ENCODE data around the gene ST6GALNAC4. TPM values are rescaled to one million over a fixed set of nuclear protein-coding genes. Genes with fewer than 3 reads are reported as not detected.
A peak's percentile ranks its signal among the peaks of the same experiment; 100 is the strongest.
"Not testable (repeated sequence)": the region's sequence is repeated elsewhere in the genome, so short reads cannot be mapped to it uniquely, and the experiment has no call there.

Gene ST6GALNAC4
- total RNA-seq, 1 donor: 33.7 TPM

DNA sequence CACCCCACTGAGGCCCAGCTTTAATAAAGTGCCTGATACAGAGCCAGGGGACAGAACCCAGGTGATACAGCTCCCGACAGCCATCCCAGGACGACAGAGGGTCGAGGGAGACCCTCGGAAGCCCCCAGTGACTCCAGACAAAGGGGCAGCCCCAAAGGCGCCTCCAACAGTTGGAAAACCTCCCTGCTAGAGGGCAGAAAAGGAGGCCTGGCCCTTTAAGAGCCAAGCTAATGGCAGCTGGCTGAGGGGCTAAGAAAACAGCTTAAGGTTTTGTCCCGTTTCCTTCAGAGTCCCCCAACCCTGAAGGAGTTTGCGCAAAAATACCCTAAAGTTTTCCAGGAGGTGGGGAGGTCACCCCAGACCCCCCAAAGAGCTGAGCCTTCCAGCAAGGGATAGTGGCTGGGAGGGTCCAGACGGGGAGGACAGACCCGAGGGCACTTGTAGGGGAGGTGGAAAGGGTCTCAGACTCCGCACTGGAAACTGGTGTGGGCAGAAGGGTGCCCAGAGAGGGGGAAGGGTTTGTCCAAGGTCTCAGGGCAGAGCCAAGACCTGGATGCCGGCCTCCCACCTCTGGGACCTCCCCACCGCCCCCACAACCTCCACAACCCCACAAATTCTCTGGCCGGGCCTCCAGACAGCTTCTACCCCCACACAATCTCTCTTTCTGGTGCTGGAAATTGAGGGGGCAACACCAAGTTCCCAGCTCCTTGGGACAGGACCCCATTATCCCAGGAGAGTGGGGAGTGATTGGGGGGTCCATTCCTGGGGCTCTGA is 31.1 kb downstream of the ST6GALNAC4 start:
- Histone ChIP-seq H3K79me2 (ENCODE audit: insufficient read depth, low read length) (no peaks in the 10 kb centered on the region), H3K9me3 (ENCODE audit: low read depth, low read length) (no peaks in the 10 kb centered on the region), H2AFZ (ENCODE audit: low read length) (no peak overlapping the region), H3K27me3 (ENCODE audit: insufficient read depth, low read length) (no peaks in the 10 kb centered on the region), H3K4me3 (ENCODE audit: insufficient read depth, low read length) (no peak overlapping the region), H4K20me1 (ENCODE audit: insufficient read depth, low read length) (peaks cover 19% of the 10 kb centered on the region), H3K4me1 (ENCODE audit: insufficient read depth, low read length) (no peaks in the 10 kb centered on the region), H3K4me2 (ENCODE audit: insufficient read depth, low read length) (no peak overlapping the region), H3K36me3 (ENCODE audit: insufficient read depth, low read length) (peaks cover 47% of the 10 kb centered on the region), H3K27ac (ENCODE audit: low read depth, low read length) (no peak overlapping the region)
- DNase-seq (ENCODE audit: insufficient read length, low spot score, missing footprints): peak; percentile 14
- TF ChIP-seq, protein P1, sequence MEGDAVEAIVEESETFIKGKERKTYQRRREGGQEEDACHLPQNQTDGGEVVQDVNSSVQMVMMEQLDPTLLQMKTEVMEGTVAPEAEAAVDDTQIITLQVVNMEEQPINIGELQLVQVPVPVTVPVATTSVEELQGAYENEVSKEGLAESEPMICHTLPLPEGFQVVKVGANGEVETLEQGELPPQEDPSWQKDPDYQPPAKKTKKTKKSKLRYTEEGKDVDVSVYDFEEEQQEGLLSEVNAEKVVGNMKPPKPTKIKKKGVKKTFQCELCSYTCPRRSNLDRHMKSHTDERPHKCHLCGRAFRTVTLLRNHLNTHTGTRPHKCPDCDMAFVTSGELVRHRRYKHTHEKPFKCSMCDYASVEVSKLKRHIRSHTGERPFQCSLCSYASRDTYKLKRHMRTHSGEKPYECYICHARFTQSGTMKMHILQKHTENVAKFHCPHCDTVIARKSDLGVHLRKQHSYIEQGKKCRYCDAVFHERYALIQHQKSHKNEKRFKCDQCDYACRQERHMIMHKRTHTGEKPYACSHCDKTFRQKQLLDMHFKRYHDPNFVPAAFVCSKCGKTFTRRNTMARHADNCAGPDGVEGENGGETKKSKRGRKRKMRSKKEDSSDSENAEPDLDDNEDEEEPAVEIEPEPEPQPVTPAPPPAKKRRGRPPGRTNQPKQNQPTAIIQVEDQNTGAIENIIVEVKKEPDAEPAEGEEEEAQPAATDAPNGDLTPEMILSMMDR (IDR thresholded peaks at IDR 0.05; ENCODE audit: extremely low read depth, low read depth, low read length): no peak

DNA sequence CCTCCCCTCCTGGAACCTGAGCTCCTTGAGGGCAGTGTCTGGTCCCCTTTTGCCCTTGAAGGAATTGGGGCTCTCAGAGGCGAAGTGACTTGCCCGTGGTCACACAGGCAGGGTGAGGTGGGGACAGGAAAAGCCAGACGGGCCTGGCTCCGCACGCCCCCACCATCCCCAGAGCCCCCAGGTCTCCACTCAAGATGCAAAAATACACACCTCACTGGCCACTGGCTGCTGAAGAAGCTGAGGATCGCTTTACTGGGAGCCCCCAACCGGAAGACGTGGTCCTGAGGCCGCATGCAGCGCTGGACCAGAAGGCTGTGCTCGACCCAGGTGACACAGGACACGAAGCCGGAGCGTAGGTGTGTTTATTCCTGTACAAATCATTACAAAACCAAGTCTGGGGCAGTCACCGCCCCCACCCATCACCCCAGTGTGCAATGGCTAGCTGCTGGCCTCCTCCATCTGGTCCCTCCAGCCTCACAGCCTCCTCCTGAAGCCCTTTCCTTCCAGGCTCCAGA is 31.8 kb downstream of the ST6GALNAC4 start:
- no peaks in the 10 kb centered on the region for H3K9me3 ChIP-seq (ENCODE audit: low read depth, low read length)
- H4K20me1 ChIP-seq (ENCODE audit: insufficient read depth, low read length): peaks cover 19% of the 10 kb centered on the region
- TF ChIP-seq, protein P1 (IDR thresholded peaks at IDR 0.05; ENCODE audit: extremely low read depth, low read depth, low read length): no peak
- DNase-seq (ENCODE audit: insufficient read length, low spot score, missing footprints): peak; percentile 49
- H3K36me3 ChIP-seq (ENCODE audit: insufficient read depth, low read length): peaks cover 40% of the 10 kb centered on the region
- no peak overlapping the region for H3K27ac ChIP-seq (ENCODE audit: low read depth, low read length)
- no peak overlapping the region for H2AFZ ChIP-seq (ENCODE audit: low read length)
- H3K27me3 ChIP-seq (ENCODE audit: insufficient read depth, low read length): no peaks in the 10 kb centered on the region
- H3K4me1 ChIP-seq (ENCODE audit: insufficient read depth, low read length): no peaks in the 10 kb centered on the region
- H3K4me3 ChIP-seq (ENCODE audit: insufficient read depth, low read length): no peak overlapping the region
- no peak overlapping the region for H3K4me2 ChIP-seq (ENCODE audit: insufficient read depth, low read length)
- no peaks in the 10 kb centered on the region for H3K79me2 ChIP-seq (ENCODE audit: insufficient read depth, low read length)

DNA sequence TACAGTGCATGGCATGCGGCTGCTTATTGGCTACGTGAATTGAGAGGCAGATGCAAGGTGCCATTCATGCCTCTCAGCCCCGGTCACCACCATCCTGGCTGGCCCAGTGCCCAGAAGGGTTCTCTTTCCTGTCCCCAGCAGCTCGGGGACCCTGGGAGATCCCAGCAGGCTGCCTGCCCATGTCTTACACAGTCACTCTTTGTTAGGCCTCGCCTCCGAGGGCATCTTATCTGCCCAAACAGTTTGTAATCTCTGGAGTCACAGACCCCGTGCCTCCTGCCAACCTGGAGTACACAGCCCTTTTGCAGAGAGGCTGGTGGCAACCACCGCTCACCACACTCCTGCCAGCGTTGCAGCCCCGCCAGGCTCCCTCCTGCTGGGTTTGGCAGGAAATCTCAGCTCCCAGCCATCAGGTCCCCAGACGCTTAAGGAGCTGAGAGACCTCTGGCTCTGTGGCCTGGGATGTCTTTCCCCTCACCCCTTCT is 32.4 kb downstream of the ST6GALNAC4 start:
- H2AFZ ChIP-seq (ENCODE audit: low read length): no peak overlapping the region

DNA sequence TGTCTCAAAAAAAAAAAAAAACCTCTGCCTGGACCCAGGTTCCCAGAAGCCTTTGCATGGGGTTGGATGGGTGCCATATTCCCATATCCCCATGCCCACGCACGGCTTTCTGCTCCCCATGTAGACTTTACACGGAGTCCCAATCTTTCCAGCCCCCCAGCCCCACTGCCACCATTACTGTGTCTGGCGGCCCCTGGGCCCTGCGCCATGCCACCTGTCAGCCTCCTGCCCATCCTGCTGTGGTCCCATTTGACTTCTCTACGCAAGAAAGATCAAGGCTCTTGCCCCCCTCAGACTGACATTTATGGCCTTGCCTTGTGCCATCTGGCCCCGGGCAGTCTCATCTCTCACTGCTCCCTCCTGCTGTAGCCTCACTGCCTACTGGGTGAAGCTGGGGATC is 32.9 kb downstream of the ST6GALNAC4 start:
- no peak overlapping the region for H3K4me2 ChIP-seq (ENCODE audit: insufficient read depth, low read length)
- no peak overlapping the region for H2AFZ ChIP-seq (ENCODE audit: low read length)
- no peaks in the 10 kb centered on the region for H3K4me1 ChIP-seq (ENCODE audit: insufficient read depth, low read length)
- H3K27me3 ChIP-seq (ENCODE audit: insufficient read depth, low read length): no peaks in the 10 kb centered on the region
- H3K79me2 ChIP-seq (ENCODE audit: insufficient read depth, low read length): no peaks in the 10 kb centered on the region
- H3K36me3 ChIP-seq (ENCODE audit: insufficient read depth, low read length): peaks cover 32% of the 10 kb centered on the region
- no peak overlapping the region for H3K4me3 ChIP-seq (ENCODE audit: insufficient read depth, low read length)
- peaks cover 19% of the 10 kb centered on the region for H4K20me1 ChIP-seq (ENCODE audit: insufficient read depth, low read length)
- TF ChIP-seq, protein P1 (IDR thresholded peaks at IDR 0.05; ENCODE audit: extremely low read depth, low read depth, low read length): no peak
- H3K9me3 ChIP-seq (ENCODE audit: low read depth, low read length): no peaks in the 10 kb centered on the region
- peak; percentile 29 for DNase-seq (ENCODE audit: insufficient read length, low spot score, missing footprints)
- no peak overlapping the region for H3K27ac ChIP-seq (ENCODE audit: low read depth, low read length)

More for the DNA sequence above, 32.4 kb downstream of the ST6GALNAC4 start:
- peak; percentile 58 for DNase-seq (ENCODE audit: insufficient read length, low spot score, missing footprints)
- H3K4me2 ChIP-seq (ENCODE audit: insufficient read depth, low read length): no peak overlapping the region
- H3K4me1 ChIP-seq (ENCODE audit: insufficient read depth, low read length): no peaks in the 10 kb centered on the region
- no peaks in the 10 kb centered on the region for H3K79me2 ChIP-seq (ENCODE audit: insufficient read depth, low read length)
- no peaks in the 10 kb centered on the region for H3K9me3 ChIP-seq (ENCODE audit: low read depth, low read length)
- H3K36me3 ChIP-seq (ENCODE audit: insufficient read depth, low read length): peaks cover 35% of the 10 kb centered on the region
- H3K4me3 ChIP-seq (ENCODE audit: insufficient read depth, low read length): no peak overlapping the region
- TF ChIP-seq, protein P1 (IDR thresholded peaks at IDR 0.05; ENCODE audit: extremely low read depth, low read depth, low read length): no peak
- H3K27ac ChIP-seq (ENCODE audit: low read depth, low read length): no peak overlapping the region
- no peaks in the 10 kb centered on the region for H3K27me3 ChIP-seq (ENCODE audit: insufficient read depth, low read length)
- H4K20me1 ChIP-seq (ENCODE audit: insufficient read depth, low read length): peaks cover 19% of the 10 kb centered on the region

DNA sequence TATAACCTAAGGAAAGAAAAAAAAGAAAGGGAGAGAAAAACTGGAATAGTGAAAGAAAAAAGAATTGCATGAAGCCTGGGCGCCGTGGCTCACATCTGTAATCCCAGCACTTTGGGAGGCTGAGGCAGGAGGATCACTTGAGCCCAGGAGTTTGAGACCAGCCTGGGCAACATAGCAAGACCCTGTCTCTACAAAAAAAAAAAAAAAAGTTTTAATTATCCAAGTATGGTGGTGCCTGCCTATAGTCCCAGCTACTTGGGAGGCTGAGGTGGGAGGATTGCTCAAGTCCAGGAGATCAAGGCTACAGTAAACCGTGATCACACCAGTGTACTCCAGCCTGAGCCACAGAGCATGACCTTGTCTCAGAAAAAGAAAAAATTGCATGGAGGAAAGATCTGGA is 35.1 kb downstream of the ST6GALNAC4 start:
- Histone ChIP-seq H3K4me1 (ENCODE audit: insufficient read depth, low read length) (peaks cover 10% of the 10 kb centered on the region), H3K36me3 (ENCODE audit: insufficient read depth, low read length) (peaks cover 15% of the 10 kb centered on the region), H4K20me1 (ENCODE audit: insufficient read depth, low read length) (peaks cover 12% of the 10 kb centered on the region)
- H2AFZ ChIP-seq (ENCODE audit: low read length); H3K9me3 ChIP-seq (ENCODE audit: low read depth, low read length); H3K79me2 ChIP-seq (ENCODE audit: insufficient read depth, low read length); H3K4me2 ChIP-seq (ENCODE audit: insufficient read depth, low read length); H3K4me3 ChIP-seq (ENCODE audit: insufficient read depth, low read length); DNase-seq (ENCODE audit: insufficient read length, low spot score, missing footprints); H3K27ac ChIP-seq (ENCODE audit: low read depth, low read length); H3K27me3 ChIP-seq (ENCODE audit: insufficient read depth, low read length): not testable (repeated sequence)
